Activated B cell treated with CpG ODN at 0.5 μM for 24 hours (primary cell): ENCODE data around the gene ATF6. TPM values are rescaled to one million over a fixed set of nuclear protein-coding genes. Genes with fewer than 3 reads are reported as not detected.

Source experiments
- ATAC-seq: fragments of 200-7000 bp; cut with Tn5 transposase; one replicate; pipeline ENCODE4 v1.10.0; 2021; ENCODE audit warnings: low read depth, mild to moderate bottlenecking, moderate library complexity
- CTCF ChIA-PET: fragments of 350-600 bp; sonication (Branson Sonifier 250); formaldehyde crosslinking; loops from one replicate; lab custom pipeline; 2021; ENCODE audit warnings: antibody characterized with exemption; lab: Charles Lee
- POLR2A ChIA-PET: fragments of 350-600 bp; sonication (Branson Sonifier 250); formaldehyde crosslinking; loops from one replicate; lab custom pipeline; 2021; ENCODE audit warnings: antibody characterized with exemption; lab: Charles Lee
- DNase-seq: peaks from one replicate; pipeline ENCODE4 v3.0.0; 2022
- H3K27ac Mint-ChIP-seq: one replicate; pipeline ENCODE4 v1.8.0; 2020; ENCODE audit warnings: mixed read lengths
- H3K27me3 Mint-ChIP-seq: one replicate; pipeline ENCODE4 v1.8.0; 2021; ENCODE audit warnings: mixed read lengths
- H3K36me3 Mint-ChIP-seq: one replicate; pipeline ENCODE4 v1.8.0; 2021; ENCODE audit warnings: low read depth, mixed read lengths
- H3K4me1 Mint-ChIP-seq: one replicate; pipeline ENCODE4 v1.8.0; 2021; ENCODE audit warnings: mixed read lengths
- H3K4me3 Mint-ChIP-seq: one replicate; pipeline ENCODE4 v1.8.0; 2020; ENCODE audit warnings: mild to moderate bottlenecking, mixed read lengths
- H3K9me3 Mint-ChIP-seq: one replicate; pipeline ENCODE4 v1.8.0; 2020; ENCODE audit warnings: mixed read lengths
- intact Hi-C: fragments of 100-400 bp; cut with micrococcal nuclease; formaldehyde crosslinking; loops from one replicate; pipeline ENCODE4 v1.15.1; 2024
- total RNA-seq: library from RNA; stranded (reverse); gene quantifications from 2 replicates; pipeline ENCODE4 v1.2.3, GENCODE V29; 2022
- TF ChIP-seq, protein P1 (sequence below): fragments of 200-600 bp; IDR thresholded peaks from one replicate; pipeline ENCODE4 v1.8.0; 2022; ENCODE audit warnings: antibody characterized with exemption, mild to moderate bottlenecking

Gene ATF6, protein sequence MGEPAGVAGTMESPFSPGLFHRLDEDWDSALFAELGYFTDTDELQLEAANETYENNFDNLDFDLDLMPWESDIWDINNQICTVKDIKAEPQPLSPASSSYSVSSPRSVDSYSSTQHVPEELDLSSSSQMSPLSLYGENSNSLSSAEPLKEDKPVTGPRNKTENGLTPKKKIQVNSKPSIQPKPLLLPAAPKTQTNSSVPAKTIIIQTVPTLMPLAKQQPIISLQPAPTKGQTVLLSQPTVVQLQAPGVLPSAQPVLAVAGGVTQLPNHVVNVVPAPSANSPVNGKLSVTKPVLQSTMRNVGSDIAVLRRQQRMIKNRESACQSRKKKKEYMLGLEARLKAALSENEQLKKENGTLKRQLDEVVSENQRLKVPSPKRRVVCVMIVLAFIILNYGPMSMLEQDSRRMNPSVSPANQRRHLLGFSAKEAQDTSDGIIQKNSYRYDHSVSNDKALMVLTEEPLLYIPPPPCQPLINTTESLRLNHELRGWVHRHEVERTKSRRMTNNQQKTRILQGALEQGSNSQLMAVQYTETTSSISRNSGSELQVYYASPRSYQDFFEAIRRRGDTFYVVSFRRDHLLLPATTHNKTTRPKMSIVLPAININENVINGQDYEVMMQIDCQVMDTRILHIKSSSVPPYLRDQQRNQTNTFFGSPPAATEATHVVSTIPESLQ
- 23.7 and 24.6 TPM in 2 replicates for total RNA-seq

DNA sequence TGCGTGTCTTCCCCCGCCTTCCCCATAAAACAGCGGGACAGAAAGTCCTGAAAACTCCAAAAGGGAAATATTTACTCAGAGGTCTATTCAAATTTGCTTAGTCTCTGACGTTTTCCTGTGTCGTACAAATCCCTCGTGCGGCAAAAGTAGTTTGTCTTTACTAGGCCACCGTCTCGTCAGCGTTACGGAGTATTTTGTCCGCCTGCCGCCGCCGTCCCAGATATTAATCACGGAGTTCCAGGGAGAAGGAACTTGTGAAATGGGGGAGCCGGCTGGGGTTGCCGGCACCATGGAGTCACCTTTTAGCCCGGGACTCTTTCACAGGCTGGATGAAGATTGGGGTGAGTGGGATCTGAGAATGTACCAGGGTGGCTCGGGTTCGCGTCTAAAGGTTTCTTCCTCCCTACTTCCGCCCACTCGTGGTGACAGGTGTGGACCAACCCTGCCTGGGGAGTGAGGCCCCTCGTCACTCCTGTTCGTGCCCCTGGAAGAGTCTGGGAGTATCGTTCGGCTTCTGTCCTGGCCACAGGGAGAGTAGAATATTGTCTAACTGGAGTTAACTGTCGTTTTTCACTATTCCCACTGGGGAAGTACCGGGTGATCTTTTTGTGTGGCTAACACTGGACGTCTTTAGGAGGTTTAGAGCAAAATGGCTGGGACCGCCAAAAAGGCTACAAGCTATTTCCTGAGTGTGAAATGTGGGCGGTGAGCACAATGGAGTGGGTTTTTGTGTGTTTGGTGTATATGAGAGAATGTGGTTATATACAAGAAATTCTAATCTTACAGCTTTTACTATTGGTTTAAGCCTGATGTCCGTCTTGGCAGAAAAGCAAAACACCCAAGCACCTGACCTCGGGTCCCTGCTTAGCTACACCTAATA is at the start of gene ATF6:
TSS of gene ATF6 (plus strand) at position 219 of the 880 bp plus-strand sequence. CDS start at position 260, 41 bp downstream.
- Mint-ChIP-seq H3K27ac (peak within 1 kb of the TSS; percentile 95), H3K4me3 (peak within 1 kb of the TSS; percentile 99), H3K27me3 (no peaks in the 10 kb centered on the region), H3K36me3 (peaks cover 7% of the 10 kb centered on the region), H3K4me1 (peaks cover 46% of the 10 kb centered on the region), H3K9me3 (no peaks in the 10 kb centered on the region)
- DNase-seq (peak; percentile 71), ATAC-seq (peak; percentile 78)
- ChIA-PET POLR2A (interaction anchor here (0.6 to 1.2 kb wide), 3 partner anchors 17 to 292 kb away, joined by 3 to 8 read pairs (median 6); partner anchors contain the start of gene DUSP12), CTCF (interaction anchor here (1.3 kb wide), 2 partner anchors 18 to 27 kb away, joined by 4 to 5 read pairs; no protein-coding TSS in a partner anchor)
- TF ChIP-seq, protein P1, sequence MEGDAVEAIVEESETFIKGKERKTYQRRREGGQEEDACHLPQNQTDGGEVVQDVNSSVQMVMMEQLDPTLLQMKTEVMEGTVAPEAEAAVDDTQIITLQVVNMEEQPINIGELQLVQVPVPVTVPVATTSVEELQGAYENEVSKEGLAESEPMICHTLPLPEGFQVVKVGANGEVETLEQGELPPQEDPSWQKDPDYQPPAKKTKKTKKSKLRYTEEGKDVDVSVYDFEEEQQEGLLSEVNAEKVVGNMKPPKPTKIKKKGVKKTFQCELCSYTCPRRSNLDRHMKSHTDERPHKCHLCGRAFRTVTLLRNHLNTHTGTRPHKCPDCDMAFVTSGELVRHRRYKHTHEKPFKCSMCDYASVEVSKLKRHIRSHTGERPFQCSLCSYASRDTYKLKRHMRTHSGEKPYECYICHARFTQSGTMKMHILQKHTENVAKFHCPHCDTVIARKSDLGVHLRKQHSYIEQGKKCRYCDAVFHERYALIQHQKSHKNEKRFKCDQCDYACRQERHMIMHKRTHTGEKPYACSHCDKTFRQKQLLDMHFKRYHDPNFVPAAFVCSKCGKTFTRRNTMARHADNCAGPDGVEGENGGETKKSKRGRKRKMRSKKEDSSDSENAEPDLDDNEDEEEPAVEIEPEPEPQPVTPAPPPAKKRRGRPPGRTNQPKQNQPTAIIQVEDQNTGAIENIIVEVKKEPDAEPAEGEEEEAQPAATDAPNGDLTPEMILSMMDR, result no peak
- intact Hi-C loops, result loop anchor here (1.0 to 5.0 kb wide), 2 partner anchors 17 to 369 kb away; partner anchors contain the start of gene DUSP12

DNA sequence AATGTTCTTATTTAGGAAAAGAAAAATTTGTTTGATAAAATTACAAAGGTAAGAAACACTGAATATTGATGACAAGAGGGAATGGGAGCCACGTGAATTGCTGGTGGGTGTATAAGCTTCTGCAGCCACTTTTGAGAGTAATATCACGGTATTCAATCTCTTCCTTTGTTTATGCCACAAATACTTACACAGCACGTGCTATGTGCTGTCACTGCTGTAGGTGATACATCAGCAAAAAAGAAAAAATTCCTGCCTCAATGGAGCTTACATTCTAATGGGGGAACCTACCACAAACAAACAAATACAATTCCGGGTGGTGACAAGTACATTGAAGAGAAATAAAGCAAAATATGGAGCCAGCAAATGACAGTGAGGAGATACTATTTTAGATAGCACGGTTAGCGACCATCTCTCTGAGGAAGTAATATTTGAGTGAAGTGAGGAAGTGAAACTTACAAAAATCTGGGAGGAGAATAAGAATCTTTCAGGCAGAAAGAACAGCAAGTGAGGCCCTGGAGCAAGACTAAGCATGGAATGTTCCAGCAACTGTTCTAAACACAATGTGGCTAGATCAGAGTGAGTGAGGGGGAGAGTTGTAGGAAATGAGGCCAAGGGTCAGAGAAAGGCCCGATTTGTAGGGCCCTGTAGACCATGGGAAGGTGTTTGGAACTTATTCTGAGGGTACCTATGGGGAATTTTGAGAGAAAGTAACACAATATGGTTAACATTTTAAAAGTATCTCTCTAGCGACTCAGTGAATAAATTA is 47.4 kb upstream of the ATF6 start:
- TF ChIP-seq, protein P1, result no peak
- DNase-seq (no peak), ATAC-seq (peak; percentile 85)
- Mint-ChIP-seq H3K4me3 (peak overlapping the region; percentile 63), H3K27me3 (no peaks in the 10 kb centered on the region), H3K27ac (peak overlapping the region; percentile 90), H3K9me3 (no peaks in the 10 kb centered on the region), H3K36me3 (peaks cover 11% of the 10 kb centered on the region), H3K4me1 (peaks cover 68% of the 10 kb centered on the region)
- CTCF ChIA-PET, result interaction anchor here (0.6 to 0.7 kb wide), 2 partner anchors 12 to 20 kb away, joined by 3 read pairs; no protein-coding TSS in a partner anchor
- intact Hi-C loops, result loop anchor here (1.0 to 2.0 kb wide), 3 partner anchors 8 to 20 kb away; no protein-coding TSS in a partner anchor
- POLR2A ChIA-PET, result interaction anchor here (1.5 to 5.7 kb wide), 4 partner anchors 8 to 14 kb away, joined by 4 to 34 read pairs (median 12); partner anchors contain the start of gene FCRLA

DNA sequence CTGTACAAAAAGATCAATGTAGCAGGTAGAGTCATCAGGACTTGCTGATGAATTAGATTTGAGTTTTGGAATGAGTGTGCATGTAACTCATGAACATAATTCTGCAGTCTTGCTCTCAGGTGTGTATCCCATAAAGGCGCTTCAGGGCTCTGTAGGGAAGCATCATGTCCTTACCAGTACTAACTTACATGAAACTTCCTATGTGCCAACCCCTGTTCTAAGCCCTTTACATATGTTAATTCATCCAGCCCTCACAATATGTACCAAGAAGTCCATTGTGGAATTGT is 46.9 kb upstream of the ATF6 start:
- no peaks in the 10 kb centered on the region for H3K27me3 Mint-ChIP-seq
- intact Hi-C loops, result loop anchor here (1.0 to 2.0 kb wide), 2 partner anchors 14 to 20 kb away; no protein-coding TSS in a partner anchor
- ChIA-PET CTCF (interaction anchor here (0.6 to 1.1 kb wide), 2 partner anchors 14 to 19 kb away, joined by 3 read pairs; no protein-coding TSS in a partner anchor), POLR2A (interaction anchor here (0.6 to 5.7 kb wide), 3 partner anchors 9 to 13 kb away, joined by 4 to 34 read pairs (median 5); partner anchors contain the start of gene FCRLA)
- peaks cover 6% of the 10 kb centered on the region for H3K36me3 Mint-ChIP-seq
- TF ChIP-seq, protein P1, result no peak
- peak overlapping the region; percentile 90 for H3K27ac Mint-ChIP-seq
- peaks cover 70% of the 10 kb centered on the region for H3K4me1 Mint-ChIP-seq
- no peaks in the 10 kb centered on the region for H3K9me3 Mint-ChIP-seq
- DNase-seq (no peak), ATAC-seq (peak; percentile 51)
- peak overlapping the region; percentile 63 for H3K4me3 Mint-ChIP-seq

DNA sequence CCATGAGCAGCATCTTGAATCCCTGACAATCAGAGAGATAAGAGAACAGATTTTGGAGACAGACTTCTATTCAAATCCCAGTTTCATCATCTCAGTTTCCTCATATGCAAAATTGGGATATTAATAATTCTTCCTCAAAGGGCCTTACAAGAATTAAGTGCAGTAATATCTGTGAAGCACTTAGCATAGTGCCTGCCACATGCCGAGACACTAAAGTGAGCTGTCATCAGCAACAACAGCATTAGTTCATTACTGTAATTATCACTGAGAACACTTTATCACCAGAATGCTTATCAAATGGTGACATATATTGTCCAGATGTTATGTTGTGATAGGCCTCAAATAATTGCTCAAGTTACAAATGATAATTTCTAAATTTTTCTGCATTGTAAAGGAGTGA is 45.7 kb upstream of the ATF6 start:
- TF ChIP-seq, protein P1, result no peak
- Mint-ChIP-seq H3K4me3 (no peak overlapping the region), H3K9me3 (no peaks in the 10 kb centered on the region), H3K27me3 (no peaks in the 10 kb centered on the region), H3K36me3 (no peaks in the 10 kb centered on the region), H3K4me1 (peaks cover 75% of the 10 kb centered on the region), H3K27ac (no peak overlapping the region)
- ATAC-seq (no peak), DNase-seq (no peak)
- CTCF ChIA-PET, result interaction anchor here (1.1 kb wide), 1 partner anchor 15 kb away, joined by 3 read pairs; no protein-coding TSS in a partner anchor
- POLR2A ChIA-PET, result interaction anchor here (1.0 to 5.7 kb wide), 3 partner anchors 12 to 15 kb away, joined by 3 to 34 read pairs (median 4); partner anchors contain the start of gene FCRLA
- intact Hi-C loops, result no loop called here
